GM12874 (cell line): Measurements from ENCODE around the gene ADK.

Experiments used
- CTCF ChIP-seq: IDR thresholded peaks from 2 replicates; pipeline ENCODE4 v1.5.1; 2011; ENCODE audit warnings: low read depth, mild to moderate bottlenecking, control low read depth, low read length, moderate library complexity; ENCODE audit not compliant: insufficient read depth

The ADK gene

DNA sequence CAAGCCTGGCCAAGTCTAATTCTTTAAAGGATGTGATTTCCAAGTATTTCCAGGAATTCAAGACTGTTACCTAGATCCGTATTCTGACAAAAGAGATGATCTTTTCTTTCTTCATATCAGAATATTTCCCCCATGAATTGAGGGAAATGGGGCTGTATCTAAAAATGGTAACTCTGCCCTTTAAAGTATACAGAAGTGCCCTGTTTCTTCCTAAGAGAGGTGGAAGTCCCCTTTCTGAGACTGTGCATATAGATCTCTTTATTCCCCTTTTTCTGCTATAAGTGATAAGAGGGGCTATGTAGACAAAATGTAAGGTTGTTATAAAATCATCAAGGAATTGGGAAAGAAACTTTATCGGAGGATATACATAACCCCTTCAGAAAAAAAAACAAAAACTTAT, 388.3 kb downstream of the ADK start:
- no peak for TF ChIP-seq CTCF

- no peak for TF ChIP-seq CTCF
Measured at GRCh38 chr10:74541375-74541774, 390.4 kb downstream of the ADK start.

DNA sequence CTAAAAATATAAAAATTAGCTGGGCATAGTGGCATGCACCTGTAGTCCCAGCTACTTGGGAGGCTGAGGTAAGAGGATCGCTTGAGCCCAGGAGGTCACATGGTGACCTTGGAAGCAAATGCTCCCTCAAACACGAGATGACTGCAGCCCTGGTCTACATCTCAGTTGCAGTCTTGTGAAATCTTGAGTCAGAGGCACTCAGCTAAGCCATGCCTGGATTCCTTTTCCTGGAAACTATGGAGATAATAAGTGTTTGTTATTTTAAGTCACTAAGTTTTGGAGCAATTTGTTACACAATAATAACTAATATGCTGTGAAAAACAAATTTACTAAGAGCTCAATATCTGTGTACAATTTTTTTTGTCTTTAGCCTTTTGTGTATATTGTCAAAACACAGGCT, 391.1 kb downstream of the ADK start:
- no peak for TF ChIP-seq CTCF

- TF ChIP-seq CTCF, result no peak
Measured at GRCh38 chr10:74543276-74543675, 392.3 kb downstream of the ADK start.

GRCh38 chr10:74544106-74544505, 393.1 kb downstream of the ADK start:
- TF ChIP-seq CTCF, result no peak

GRCh38 chr10:74548676-74549075, 397.7 kb downstream of the ADK start:
- no peak for TF ChIP-seq CTCF

- TF ChIP-seq CTCF, result no peak
Measured at GRCh38 chr10:74556072-74556705, 405.2 kb downstream of the ADK start.
